Right ventricle myocardium superior (tissue), 1 donor: ENCODE data around the gene ZNF74. TPM values are rescaled to one million over a fixed set of nuclear protein-coding genes. Genes with fewer than 3 reads are reported as not detected.
"Not testable (repeated sequence)": the region's sequence is repeated elsewhere in the genome, so short reads cannot be mapped to it uniquely, and the experiment has no call there.

Source experiments
- ATAC-seq: fragments of 200-7000 bp; cut with Tn5 transposase; one replicate; pipeline ENCODE4 v1.9.1; 2020; ENCODE audit warnings: mild to moderate bottlenecking; ENCODE audit not compliant: poor library complexity
- DNase-seq: peaks from one replicate; pipeline ENCODE4 v3.0.0-alpha.2; 2020
- intact Hi-C: fragments of 100-400 bp; cut with DNase I; formaldehyde crosslinking; loops from one replicate; pipeline ENCODE4 v1.11.2; 2022
- total RNA-seq: library from RNA; stranded (reverse); fragmentation: NEBNext Ultra II Directional; extraction: Animal tissue kit (Norgen Biotek cat#: 25700); gene quantifications from one replicate; pipeline ENCODE4 v1.2.1, GENCODE V29; 2021
- donor health status: DM: no; HTN: yes; CAD: no; lungs with severe emphysema.

Gene ZNF74
- total RNA-seq, 1 donor from 2014 or later = 5.9 TPM

DNA sequence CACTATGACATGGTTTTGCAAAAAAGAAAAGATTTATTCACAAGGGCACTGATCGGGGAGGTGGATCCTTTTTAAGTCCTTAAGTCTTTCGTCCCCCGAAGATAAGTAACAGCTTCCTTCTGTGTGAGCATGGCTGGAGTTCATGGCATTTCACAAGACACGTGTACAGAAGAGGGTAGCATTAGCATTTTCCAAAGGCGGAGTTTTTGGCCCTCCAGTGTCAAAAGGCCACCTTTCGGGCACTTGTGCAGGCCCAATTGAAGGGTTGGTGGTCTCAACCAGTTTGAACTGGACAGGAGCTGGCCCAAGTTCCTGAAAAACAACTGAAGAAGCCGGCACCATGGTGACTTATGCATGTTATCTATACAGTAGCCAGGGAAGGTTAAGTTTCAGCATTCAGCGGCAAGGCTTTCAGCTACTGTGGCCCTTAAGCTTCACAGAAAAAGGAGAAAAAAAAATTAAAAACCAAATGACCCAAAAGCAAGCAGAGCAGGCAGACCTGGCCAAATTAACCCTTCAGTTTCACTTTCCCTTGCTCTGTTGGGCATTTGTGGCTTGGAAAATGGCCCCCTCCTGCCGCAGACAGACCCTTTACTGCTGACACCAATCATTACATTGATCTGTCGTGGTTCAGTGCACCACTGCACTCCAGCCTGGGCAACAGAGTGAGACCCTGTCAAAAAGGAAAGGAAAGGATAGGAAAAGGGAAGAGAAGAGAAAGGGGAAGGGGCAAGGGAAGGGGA is 18.7 kb downstream of the ZNF74 start:
- ATAC-seq (no peak), DNase-seq (no peak)
- intact Hi-C loops = no loop called here

DNA sequence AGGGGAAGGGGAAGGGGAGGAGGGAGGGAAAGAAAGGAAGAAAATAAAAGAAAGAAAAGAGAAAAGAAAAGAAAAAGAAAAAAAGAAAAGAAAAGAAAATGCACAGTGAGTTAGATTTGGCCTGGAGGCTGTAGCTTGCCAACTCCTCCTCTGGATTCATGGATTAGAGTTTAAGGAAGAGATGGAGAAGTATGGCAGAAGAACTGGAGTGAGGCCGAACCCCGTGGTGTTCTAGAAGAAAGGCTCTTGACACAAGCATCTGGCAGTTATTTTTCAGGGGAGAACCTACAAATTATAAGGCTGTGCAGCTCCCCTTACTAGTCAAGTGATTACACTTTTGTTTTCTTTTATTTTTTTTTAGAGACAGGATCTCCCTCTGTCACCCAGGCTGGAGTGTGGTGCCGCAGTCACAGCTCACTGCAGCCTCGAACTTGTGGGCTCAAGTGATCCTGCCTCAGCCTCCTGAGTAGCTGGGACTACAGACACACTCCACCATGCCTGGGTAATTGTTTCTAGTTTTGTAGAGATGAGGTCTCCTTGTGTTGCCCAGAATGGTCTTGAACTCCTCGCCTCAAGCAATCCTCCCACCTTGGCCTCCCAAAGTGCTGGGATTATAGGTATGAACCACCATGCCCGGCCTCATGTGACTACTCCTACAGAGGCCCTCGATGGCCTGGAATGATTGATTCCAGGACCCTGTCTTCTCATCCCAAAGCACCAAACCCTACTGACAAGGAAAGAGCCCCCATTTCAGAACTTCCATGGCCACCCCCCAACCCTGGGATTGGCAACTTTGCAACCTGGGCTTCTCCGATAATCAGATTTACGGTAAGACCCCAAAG is 19.5 kb downstream of the ZNF74 start:
- ATAC-seq (no peak), DNase-seq (no peak)
- intact Hi-C loops = no loop called here

DNA sequence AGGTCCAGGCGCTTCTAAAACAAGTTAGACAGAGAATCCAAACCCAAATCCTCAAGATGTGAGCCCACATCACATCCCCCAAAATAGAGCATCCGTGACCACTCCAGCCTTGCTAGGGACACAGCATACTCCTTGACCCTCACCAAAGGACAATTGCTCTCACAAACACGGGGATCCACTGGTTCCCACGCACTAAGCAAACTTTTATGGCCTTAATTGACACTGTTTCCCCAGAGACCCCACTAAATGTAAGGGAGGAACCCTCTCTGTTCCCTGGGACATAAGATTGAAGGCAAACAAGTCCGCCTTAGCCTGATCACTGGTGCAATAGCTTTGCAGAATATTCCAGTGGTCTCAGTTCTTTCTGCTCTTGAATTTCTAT is 20.1 kb downstream of the ZNF74 start:
- intact Hi-C loops = no loop called here
- no peak for ATAC-seq
- DNase-seq = no peak

DNA sequence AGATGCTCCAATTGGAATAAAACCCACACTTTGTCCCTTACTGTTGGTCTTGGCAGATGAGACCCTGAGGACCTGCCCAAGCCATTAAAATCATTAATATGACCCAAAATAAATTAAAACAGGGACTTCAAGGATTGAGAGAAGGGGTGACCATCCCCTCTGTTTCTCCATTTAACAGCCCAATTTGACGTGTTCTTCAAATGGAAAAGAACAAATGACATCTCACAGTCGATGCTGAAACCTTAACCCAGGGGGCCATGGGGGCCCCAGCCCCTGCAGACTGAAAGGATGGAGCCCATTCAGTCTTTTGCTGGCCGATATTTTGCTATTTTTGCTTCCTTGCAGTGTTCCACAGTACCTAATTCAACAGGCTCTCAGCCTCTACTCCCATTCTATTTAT is 20.5 kb downstream of the ZNF74 start:
- no peak for DNase-seq
- intact Hi-C loops = no loop called here

DNA sequence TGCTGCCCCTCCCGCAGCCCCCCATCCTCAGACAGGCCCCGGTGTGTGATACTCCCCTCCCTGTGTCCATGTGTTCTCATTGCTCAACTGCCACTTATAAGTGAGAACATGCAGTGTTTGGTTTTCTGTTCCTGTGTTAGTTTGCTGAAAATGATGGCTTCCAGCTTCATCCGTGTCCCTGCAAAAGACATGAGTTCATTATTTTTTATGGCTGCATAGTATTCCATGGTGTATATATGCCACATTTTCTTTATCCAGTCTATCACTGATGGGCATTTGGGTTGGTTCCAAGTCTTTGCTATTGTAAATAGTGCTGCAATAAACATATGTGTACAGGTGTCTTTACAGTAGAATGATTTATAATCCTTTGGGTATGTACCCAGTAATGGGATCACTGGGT is 21.3 kb downstream of the ZNF74 start:
- not testable (repeated sequence) for DNase-seq, ATAC-seq
- intact Hi-C loops = loop anchor here (5.0 kb wide), 1 partner anchor 282 kb away; no protein-coding TSS in a partner anchor

More for the DNA sequence above, 20.5 kb downstream of the ZNF74 start:
- no peak for ATAC-seq

DNA sequence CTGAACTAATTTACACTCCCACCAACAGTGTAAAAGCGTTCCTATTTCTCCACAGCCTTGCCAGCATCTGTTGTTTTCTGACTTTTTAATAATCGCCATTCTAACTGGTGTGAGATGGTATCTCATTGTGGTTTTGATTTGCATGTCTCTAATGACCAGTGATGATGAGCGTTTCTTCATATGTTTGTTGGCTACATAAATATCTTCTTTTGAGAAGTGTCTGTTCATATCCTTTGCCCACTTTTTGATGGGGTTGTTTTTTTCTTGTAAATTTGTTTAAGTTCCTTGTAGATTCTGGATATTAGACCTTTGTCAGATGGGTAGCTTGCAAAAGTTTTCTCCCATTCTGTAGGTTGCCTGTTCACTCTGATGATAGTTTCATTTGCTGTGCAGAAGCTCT is 21.7 kb downstream of the ZNF74 start:
- not testable (repeated sequence) for DNase-seq, ATAC-seq
- intact Hi-C loops = loop anchor here (5.0 kb wide), 1 partner anchor 282 kb away; no protein-coding TSS in a partner anchor

DNA sequence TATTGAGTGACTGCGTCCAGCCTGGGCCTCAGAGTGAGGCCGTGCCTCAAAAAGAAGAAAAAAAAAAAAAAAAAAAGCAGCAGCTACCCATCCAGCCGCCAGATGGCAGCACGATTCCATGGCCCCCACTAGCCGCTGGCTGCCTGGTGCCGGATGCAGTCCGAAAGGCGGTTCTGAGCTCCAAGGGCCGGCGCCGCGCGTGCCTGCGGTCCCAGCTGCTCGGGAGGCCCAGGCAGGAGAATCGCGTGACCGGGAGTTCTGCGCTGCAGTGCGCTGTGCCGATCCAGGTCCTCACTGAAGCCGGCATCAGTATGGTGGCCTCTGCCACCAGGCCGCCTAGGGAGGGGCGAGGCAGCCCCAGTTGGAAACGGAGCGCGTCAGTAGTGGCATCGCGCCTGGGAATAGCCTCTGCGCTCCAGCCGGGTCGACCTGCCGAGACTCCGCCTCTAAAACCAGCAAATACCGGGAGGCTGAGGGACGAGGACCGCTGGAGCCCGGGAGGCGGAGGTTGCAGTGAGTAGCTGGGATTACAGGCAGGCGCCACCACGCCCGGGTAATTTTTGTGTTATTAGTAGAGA is 24.3 kb downstream of the ZNF74 start:
- DNase-seq (peak; percentile 90), ATAC-seq (peak; percentile 91)
- intact Hi-C loops = loop anchor here (2.0 to 5.0 kb wide), 2 partner anchors 39 to 279 kb away; no protein-coding TSS in a partner anchor

DNA sequence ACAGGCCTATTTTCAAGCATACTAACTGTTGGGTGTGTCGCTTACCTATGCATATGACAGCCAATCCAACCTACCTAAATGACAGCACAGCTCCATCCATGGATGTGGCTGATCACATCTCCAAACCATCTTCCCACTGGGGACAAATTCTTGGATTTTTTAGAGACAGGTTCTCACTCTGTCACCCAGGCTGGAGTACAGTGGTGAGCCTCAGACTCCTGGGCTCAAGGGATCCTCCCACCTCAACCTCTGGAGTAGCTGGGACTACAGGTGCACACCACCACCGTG is 25.7 kb downstream of the ZNF74 start:
- no peak for DNase-seq
- intact Hi-C loops = loop anchor here (2.0 to 5.0 kb wide), 2 partner anchors 37 to 278 kb away; no protein-coding TSS in a partner anchor
- no peak for ATAC-seq

DNA sequence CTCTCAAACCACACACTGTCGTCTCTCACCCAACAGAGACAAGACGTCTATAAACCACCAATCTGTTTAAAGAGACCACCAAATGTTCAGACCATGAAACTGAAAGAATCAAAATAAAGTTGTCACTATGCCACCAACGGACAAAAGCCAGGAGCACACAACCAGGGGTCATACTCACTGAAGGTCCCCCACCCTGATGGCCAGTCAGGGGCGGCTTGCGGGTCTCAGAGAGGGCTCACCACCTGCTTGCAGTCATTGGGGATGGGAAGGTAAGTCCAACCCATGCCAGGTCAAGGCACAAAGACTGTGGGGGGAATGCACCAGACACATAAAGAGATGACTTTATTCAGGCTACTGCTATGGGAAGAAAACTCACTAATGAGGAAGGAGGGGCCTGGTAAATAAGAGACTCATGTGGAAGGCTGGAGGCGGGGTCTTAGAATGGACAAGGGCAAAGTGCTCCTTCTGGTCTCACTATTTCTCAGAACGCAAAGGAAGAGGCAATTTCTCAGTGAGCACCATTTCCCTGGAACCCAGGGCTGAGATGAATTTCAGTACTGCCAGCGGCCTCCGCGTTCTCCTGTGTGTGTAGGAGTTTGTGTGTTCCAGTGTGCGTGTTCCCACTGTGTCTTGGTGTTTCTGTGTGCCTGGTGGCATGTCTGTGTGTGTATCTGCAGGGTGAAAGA is 26.3 kb downstream of the ZNF74 start:
- ATAC-seq = no peak
- intact Hi-C loops = loop anchor here (5.0 kb wide), 1 partner anchor 77 kb away; the partner anchor contains the start of gene KLHL22
- DNase-seq = no peak

DNA sequence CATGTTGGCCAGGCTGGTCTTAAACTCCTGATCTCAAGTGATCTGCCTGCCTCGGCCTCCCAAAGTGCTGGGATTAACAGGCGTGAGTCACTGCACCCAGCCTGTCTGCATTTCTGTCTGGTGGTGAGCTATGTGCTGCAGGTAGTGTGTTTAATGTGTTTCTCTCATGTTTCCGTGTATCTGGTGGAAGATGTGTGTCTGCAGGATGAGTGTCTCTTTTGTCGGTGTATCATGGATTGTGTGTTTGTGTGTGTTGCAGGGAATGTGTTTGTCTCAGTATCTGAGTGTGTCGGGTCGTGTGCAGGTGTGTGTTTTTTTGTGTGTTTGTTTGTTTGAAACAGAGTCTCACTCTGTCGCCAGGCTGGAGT is 27.5 kb downstream of the ZNF74 start:
- DNase-seq = no peak
- no peak for ATAC-seq
- intact Hi-C loops = loop anchor here (5.0 kb wide), 1 partner anchor 76 kb away; the partner anchor contains the start of gene KLHL22

DNA sequence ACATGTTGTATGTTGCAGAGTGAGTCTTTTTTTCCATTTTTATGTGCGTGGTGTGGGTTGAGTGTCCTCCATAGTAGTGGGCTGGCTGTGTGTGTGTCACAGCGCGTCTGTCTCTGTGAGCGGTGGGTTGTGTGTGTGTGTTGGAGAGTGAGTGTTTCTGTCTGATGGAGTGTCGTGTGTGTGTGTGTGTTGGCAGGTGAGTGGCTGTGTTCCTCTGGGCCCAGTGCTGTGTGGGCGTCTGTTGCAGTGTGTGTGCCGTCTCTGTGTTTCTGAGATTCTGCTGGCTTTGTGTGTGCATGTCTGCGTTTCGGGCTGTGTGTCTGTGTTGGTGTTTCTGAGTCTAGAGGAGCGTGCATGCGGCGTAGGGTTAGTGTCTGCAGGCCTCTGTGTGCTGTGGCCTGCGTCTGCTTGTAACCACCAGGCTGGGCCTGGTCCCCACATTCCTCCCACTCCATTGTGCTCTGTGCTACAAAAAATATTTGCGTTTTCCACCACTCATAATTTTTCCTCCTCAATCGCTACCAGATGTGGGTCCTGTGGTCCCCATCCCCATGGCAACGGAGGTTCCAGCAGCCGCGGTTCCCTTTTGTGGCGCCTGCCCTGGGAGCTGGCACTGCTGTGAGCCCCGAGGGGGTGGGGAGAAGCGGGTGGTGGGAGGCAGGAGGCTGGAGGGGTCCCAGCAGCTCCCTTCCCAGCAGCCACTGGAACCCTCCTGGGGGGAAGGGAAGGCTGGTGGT is 28.5 kb downstream of the ZNF74 start:
- DNase-seq = no peak
- intact Hi-C loops = loop anchor here (5.0 kb wide), 1 partner anchor 75 kb away; the partner anchor contains the start of gene KLHL22
- no peak for ATAC-seq

DNA sequence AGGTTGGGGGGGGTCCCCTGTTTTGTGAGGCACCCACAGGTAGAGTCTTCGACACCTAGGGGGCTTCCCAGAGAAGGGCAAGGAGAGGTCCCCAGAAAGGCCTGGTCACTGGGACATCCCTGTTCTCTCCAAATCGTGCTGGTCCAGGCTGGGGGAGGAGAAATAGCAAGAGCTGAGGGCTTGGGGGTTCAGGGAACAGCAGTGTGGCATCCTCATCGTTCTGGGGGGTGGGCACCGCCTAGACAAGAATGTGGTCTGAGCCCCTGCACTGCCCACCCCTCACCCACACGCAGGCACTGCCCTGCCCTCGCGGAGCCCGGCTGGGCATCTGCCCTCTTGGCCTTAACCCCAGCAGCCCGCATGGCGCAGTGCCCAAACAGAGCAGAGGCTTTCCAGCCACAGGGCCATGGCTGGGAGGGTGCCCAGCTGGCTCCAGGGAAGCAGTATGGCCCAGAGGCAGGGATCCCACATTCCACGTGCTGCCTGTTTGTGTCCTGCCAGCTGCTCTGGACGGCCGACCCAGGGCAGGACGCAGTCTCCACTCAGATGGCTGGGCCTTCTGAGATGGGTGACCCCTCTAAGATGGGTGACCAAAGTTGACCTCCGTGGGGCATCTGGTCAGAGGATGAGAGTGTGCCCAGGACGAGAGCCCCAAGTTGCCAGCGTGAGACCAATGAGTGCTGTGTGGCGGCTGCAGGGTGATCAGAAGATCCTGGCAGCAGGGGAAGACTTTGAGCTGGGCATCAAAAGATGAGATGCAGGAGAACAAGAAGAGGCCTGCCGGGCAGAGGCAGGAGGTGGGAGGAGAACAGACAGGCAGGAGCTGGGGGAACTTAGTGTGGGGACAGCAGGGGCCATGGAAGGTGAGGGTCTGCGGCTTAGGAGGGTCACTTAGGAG is 29.3 kb downstream of the ZNF74 start:
- peak; percentile 90 for DNase-seq
- ATAC-seq = peak; percentile 84
- intact Hi-C loops = loop anchor here (5.0 kb wide), 1 partner anchor 74 kb away; the partner anchor contains the start of gene KLHL22

DNA sequence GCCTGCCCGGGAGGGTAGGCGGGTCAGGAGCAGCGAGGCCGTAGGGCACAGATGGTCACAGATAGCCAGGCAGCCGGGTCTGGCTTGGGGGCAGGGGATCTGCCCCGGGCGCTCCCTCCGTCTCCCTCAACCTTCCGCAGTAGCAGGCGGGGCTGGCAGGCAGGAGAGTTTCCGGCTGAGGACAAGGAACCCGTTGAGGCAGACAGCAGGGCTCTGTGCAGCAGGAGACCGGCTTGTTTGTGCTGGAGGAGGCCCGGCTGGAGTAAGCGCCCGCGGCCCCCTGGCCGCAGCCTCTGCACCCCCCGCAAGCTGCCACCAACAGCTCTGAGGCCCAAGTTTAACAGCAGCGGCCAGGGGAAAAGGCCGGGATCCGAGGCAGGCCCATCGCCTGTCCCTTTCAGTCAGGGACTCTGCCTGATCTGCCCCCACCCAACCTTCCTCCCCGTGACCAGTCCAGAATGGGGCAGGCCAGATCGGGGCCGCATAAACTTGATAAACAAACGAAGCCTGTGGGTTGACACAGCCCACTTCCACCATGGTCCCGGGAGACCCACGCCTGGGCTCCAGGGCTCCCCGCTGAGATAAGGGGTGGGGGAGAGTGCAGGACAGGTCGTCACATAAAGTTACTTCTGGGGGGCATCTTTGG is 30.1 kb downstream of the ZNF74 start:
- peak; percentile 29 for ATAC-seq
- DNase-seq = no peak
- intact Hi-C loops = loop anchor here (5.0 kb wide), 1 partner anchor 73 kb away; the partner anchor contains the start of gene KLHL22

DNA sequence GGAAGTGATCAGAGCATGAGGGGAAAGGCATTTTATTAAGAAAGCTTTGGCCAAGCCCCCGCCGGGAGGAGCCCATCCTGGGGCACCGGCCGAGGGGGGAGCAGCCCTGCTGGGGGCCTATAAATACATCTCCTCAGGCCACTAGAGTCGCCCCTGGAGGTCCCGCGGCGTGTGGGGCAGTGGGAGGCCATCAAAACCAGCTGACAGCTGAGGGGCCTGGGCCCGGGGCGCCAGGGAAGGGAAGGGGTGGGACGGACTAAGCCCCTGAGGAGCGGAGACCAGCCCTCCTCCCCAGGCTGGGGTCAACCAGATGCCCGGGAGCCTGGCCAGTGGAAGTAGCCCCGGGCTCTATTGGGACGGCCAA is 30.6 kb downstream of the ZNF74 start:
- ATAC-seq (no peak), DNase-seq (no peak)
- intact Hi-C loops = loop anchor here (5.0 kb wide), 1 partner anchor 73 kb away; the partner anchor contains the start of gene KLHL22

DNA sequence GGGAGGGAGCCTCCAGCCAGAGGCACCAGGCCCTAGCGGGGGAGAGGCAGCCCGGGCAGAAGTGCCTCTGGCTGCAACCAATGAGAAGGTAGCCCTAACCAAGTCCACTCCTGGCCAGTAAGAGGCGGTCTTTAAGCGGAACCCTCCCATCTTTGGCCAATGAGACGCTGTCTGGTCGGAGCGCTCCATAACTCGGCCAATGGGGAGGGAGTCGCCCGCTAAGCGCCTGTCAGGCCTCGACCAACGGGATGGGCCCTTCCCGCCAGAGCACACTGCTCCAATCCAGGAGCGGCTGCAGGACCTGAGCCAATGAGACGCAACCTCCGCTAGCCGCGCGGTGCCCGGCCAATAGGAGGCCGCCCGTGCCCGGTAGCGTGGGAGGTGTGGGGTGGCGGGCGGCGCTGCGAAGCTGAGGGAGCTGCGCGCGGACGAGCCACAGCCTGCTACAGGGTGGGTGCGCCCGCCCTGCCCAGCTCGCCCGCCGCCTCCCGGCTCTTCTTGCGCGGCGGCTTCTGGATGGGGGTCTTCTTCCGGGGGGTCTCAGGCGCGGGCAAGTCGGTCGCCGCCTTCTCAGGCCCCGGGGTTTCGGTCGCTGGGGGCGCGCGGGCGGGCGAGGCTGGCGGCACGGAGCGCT is 31.1 kb downstream of the ZNF74 start:
- intact Hi-C loops = loop anchor here (5.0 kb wide), 1 partner anchor 72 kb away; the partner anchor contains the start of gene KLHL22
- DNase-seq (peak; percentile 65), ATAC-seq (no peak)
